K562 (cell line): ENCODE results near the gene ZNF750. TPM values are rescaled to one million over a fixed set of nuclear protein-coding genes. Genes with fewer than 3 reads are reported as not detected.
A peak's percentile ranks its signal among the peaks of the same experiment; 100 is the strongest.

ENCODE experiments used
- ATAC-seq: fragments of 200-7000 bp; cut with Tn5 transposase; 3 replicates; pipeline ENCODE4 v1.9.1; 2020; ENCODE audit warnings: moderate library complexity
- BruUV-seq: library from RNA; stranded (reverse); fragments of 400-500 nt; replicated peaks from 2 replicates; lab custom pipeline; 2021; lab: Mats Ljungman, UMichigan
- CTCF ChIA-PET: fragments of 300-600 bp; formaldehyde crosslinking; extraction: SDS; loops from one replicate; lab custom pipeline; 2021; ENCODE audit warnings: low intra/inter-chr PET ratio; lab: Yijun Ruan, JAX
- POLR2A ChIA-PET: fragments of 300-600, 350-650 bp; sonication (Branson Sonifier 250); formaldehyde crosslinking; extraction: SDS; loops from one replicate; lab custom pipeline; 2021; ENCODE audit warnings: antibody characterized with exemption, inconsistent platforms; lab: Yijun Ruan, JAX
- DNase-seq, 4 experiments: peaks; one replicate each; pipeline versions ENCODE4 v3.0.0 to v3.0.0-alpha.2; 2011 to 2018; ENCODE audit warnings: low spot score in 3 of 4, mixed read lengths in 3 of 4; ENCODE audit errors: extremely low read depth in 1 of 4
- FAIRE-seq: peaks from 2 replicates; lab custom pipeline; 2011; peaks lifted over from hg19 to GRCh38; lab: Jason Lieb, UNC
- H2AFZ ChIP-seq: 2 replicates; pipeline ENCODE4 v1.6.0; 2011; ENCODE audit warnings: low read depth, low read length, control low read depth, inconsistent platforms
- H3K27ac ChIP-seq: fragments of 200-600 bp; 3 replicates; pipeline ENCODE4 v1.8.0; 2011; ENCODE audit warnings: low read depth, mild to moderate bottlenecking, control low read depth, inconsistent platforms, low read length, moderate library complexity, mixed read lengths; ENCODE audit errors: extremely low read depth
- H3K27me3 ChIP-seq, 2 experiments: fragments of 300-600 bp in 1 of 2; 2 replicates in 1 of 2; 3 replicates in 1 of 2; pipeline versions ENCODE4 v1.6.0 to v1.8.0; 2011; ENCODE audit warnings: inconsistent platforms in 2 of 2, low read length in 2 of 2, mild to moderate bottlenecking in 1 of 2, mixed read lengths in 1 of 2, moderate library complexity in 1 of 2; ENCODE audit not compliant: control insufficient read depth in 2 of 2, insufficient read depth in 2 of 2
- H3K36me3 ChIP-seq: fragments of 300-600 bp; 3 replicates; pipeline ENCODE4 v1.8.0; 2011; ENCODE audit warnings: mild to moderate bottlenecking, low read length, inconsistent platforms; ENCODE audit not compliant: control insufficient read depth, insufficient read depth
- H3K4me1 ChIP-seq, 2 experiments: fragments of 200-600 bp in 1 of 2; replicated peaks in 1 of 2; 2 replicates in 1 of 2; 3 replicates in 1 of 2; pipeline versions ENCODE4 v1.5.1 to v1.8.0; 2011; ENCODE audit warnings: inconsistent platforms in 2 of 2, low read length in 2 of 2, mild to moderate bottlenecking in 1 of 2, mixed read lengths in 1 of 2, moderate library complexity in 1 of 2; ENCODE audit not compliant: control insufficient read depth in 2 of 2, insufficient read depth in 2 of 2
- H3K4me2 ChIP-seq: 2 replicates; pipeline ENCODE4 v1.6.1; 2011; ENCODE audit warnings: low read length, control low read depth, inconsistent platforms, mixed read lengths; ENCODE audit not compliant: insufficient read depth
- H3K4me3 ChIP-seq: fragments of 200-600 bp; sonication (generic), shearing (Covaris generic); 2 replicates; pipeline ENCODE4 v1.5.1; 2016; ENCODE audit warnings: control low read depth, inconsistent platforms
- H3K79me2 ChIP-seq: fragments of 200-600 bp; 3 replicates; pipeline ENCODE4 v1.8.0; 2011; ENCODE audit warnings: low read length, inconsistent platforms; ENCODE audit not compliant: control insufficient read depth, insufficient read depth
- H3K9ac ChIP-seq, 2 experiments: 2 replicates each; pipeline versions ENCODE4 v1.6.0 to v1.6.1; 2011; ENCODE audit warnings: low read depth in 2 of 2, low read length in 2 of 2, control low read depth in 1 of 2, inconsistent platforms in 1 of 2, mild to moderate bottlenecking in 1 of 2, mixed read lengths in 1 of 2; ENCODE audit not compliant: insufficient read depth in 1 of 2
- H3K9me1 ChIP-seq: one replicate; pipeline ENCODE4 v1.6.0; 2011; ENCODE audit warnings: inconsistent platforms, mild to moderate bottlenecking, low read length, moderate library complexity; ENCODE audit not compliant: control insufficient read depth, insufficient read depth
- H3K9me3 ChIP-seq: replicated peaks from 2 replicates; pipeline ENCODE4 v1.5.1; 2011; ENCODE audit warnings: low read depth, low read length, inconsistent platforms; ENCODE audit not compliant: control insufficient read depth, insufficient read depth
- H4K20me1 ChIP-seq: replicated peaks from 2 replicates; pipeline ENCODE4 v1.6.1; 2011; ENCODE audit warnings: low read length, inconsistent platforms, mixed read lengths; ENCODE audit not compliant: control insufficient read depth, insufficient read depth
- CBFA2T3 ChIP-seq: fragments of 450-650 bp; IDR thresholded peaks from 2 replicates; pipeline ENCODE4 v1.6.1; 2017
- HES1 ChIP-seq: fragments of 450-650 bp; IDR thresholded peaks from 2 replicates; pipeline ENCODE4 v1.6.1; 2016; ENCODE audit warnings: low read depth, mild to moderate bottlenecking, moderate library complexity
- HINFP ChIP-seq: fragments of 450-650 bp; conservative IDR thresholded peaks from 2 replicates; pipeline ENCODE4 v1.6.1; 2016; ENCODE audit warnings: missing genetic modification characterization, low read depth, mild to moderate bottlenecking, control low read depth, missing compliant biosample characterization
- KLF1 ChIP-seq: fragments of 450-650 bp; IDR thresholded peaks from 2 replicates; pipeline ENCODE4 v1.6.1; 2016; ENCODE audit warnings: missing genetic modification characterization, missing compliant biosample characterization
- MYNN ChIP-seq, 2 experiments: sonication (generic); formaldehyde crosslinking in 1 of 2; IDR thresholded peaks; 2 replicates each; pipeline versions ENCODE4 v1.5.0 to v1.6.1; 2016 to 2020; ENCODE audit warnings: antibody characterized with exemption in 1 of 2, missing genetic modification reagents in 1 of 2
- NELFE ChIP-seq: IDR thresholded peaks from 2 replicates; pipeline ENCODE4 v1.6.1; 2011; ENCODE audit warnings: mild to moderate bottlenecking; ENCODE audit not compliant: insufficient read depth, insufficient read length
- NONO ChIP-seq, 2 experiments: fragments of 200-400 bp in 1 of 2; fragments of 450-650 bp in 1 of 2; formaldehyde crosslinking in 1 of 2; IDR thresholded peaks; 2 replicates each; pipeline ENCODE4 v1.6.1; 2017; ENCODE audit warnings: low read depth in 2 of 2, mild to moderate bottlenecking in 2 of 2, moderate library complexity in 2 of 2, low read length in 1 of 2
- NR1H2 ChIP-seq: sonication (generic); formaldehyde crosslinking; IDR thresholded peaks from 2 replicates; pipeline ENCODE4 v1.4.0; 2020; ENCODE audit warnings: mild to moderate bottlenecking, missing genetic modification reagents
- SAFB2 ChIP-seq: fragments of 200-400 bp; formaldehyde crosslinking; IDR thresholded peaks from 2 replicates; pipeline ENCODE4 v1.6.1; 2018; ENCODE audit warnings: borderline replicate concordance, low read length, low read depth, moderate library complexity; ENCODE audit not compliant: severe bottlenecking
- SMAD4 ChIP-seq: fragments of 250-450 bp; sonication (Bioruptor Pico); conservative IDR thresholded peaks from 2 replicates; pipeline ENCODE4 v1.8.0; 2021; ENCODE audit warnings: inconsistent platforms, mild to moderate bottlenecking, moderate library complexity
- TCFL5 ChIP-seq: fragments of 250-450 bp; sonication (Bioruptor Pico); conservative IDR thresholded peaks from 2 replicates; pipeline ENCODE4 v1.6.1; 2021; ENCODE audit warnings: mild to moderate bottlenecking, moderate library complexity, matching md5 sums
- ZNF41 ChIP-seq: fragments of 250-450 bp; sonication (Bioruptor Pico); conservative IDR thresholded peaks from 2 replicates; pipeline ENCODE4 v1.4.0; 2020; ENCODE audit warnings: mild to moderate bottlenecking
- ZNF431 ChIP-seq: sonication (generic); formaldehyde crosslinking; IDR thresholded peaks from 2 replicates; pipeline ENCODE4 v1.8.0; 2022; ENCODE audit warnings: mild to moderate bottlenecking, missing genetic modification reagents
- ZNF778 ChIP-seq: fragments of 450-650 bp; formaldehyde crosslinking; IDR thresholded peaks from 2 replicates; pipeline ENCODE4 v1.4.0; 2020; ENCODE audit warnings: mild to moderate bottlenecking, moderate library complexity
- ZNF780A ChIP-seq: fragments of 250-450 bp; sonication (Bioruptor Pico); IDR thresholded peaks from 2 replicates; pipeline ENCODE4 v1.5.0; 2021; ENCODE audit warnings: mild to moderate bottlenecking
- ZSCAN29 ChIP-seq: fragments of 450-650 bp; IDR thresholded peaks from 2 replicates; pipeline ENCODE4 v1.6.1; 2017
- WGBS: fragments of 100-300 bp; shearing (Covaris generic); methylation state at CpG from one replicate; pipeline ENCODE4 v1.1.6; 2016; ENCODE audit warnings: low coverage, mixed read lengths; ENCODE audit not compliant: insufficient coverage; ENCODE audit errors: missing lambda C conversion rate; 5-methylcytosine and 5-hydroxymethylcytosine counted together
- in situ Hi-C: fragments of 300-500 bp; cut with MboI; formaldehyde crosslinking; loops from 4 replicates; pipeline ENCODE4 v1.15.0; 2018; ENCODE audit warnings: inconsistent platforms, mixed read lengths
- intact Hi-C: fragments of 100-400 bp; cut with micrococcal nuclease; formaldehyde crosslinking; loops from 2 replicates; pipeline ENCODE4 v1.14.2; 2022
- polyA plus RNA-seq, 8 experiments: library from polyadenylated mRNA; depleted of rRNA in 4 of 8; stranded (reverse) in 5 of 8; unstranded in 3 of 8; fragments of >200 nt; fragmentation: Nextera tagmentation in 2 of 8; fragmentation: Illumina TruSeq in 1 of 8; extraction: Ambion mirVana in 2 of 8; extraction: Trizol in 1 of 8; gene quantifications; 2 replicates each; pipeline versions ENCODE4 v1.2.1 to v1.2.3, GENCODE V29; 2011 to 2014; ENCODE audit warnings: inconsistent platforms in 1 of 8, missing spikeins in 1 of 8
- total RNA-seq, 7 experiments: library from RNA; depleted of rRNA in 6 of 7; stranded (reverse); fragments of >200 nt in 6 of 7; fragmentation: Illumina TruSeq in 2 of 7; extraction: Trizol in 2 of 7; gene quantifications; 2 replicates each; pipeline versions ENCODE4 v1.2.1 to v1.2.3, GENCODE V29; 2011 to 2021; ENCODE audit warnings: low replicate concordance in 1 of 7

Gene ZNF750
- total and polyA plus RNA-seq, 9 of the 15 experiments (the other 6 are each of a cell fraction or from before 2014, with no cell fraction given): not detected

GRCh38 chr17:82869536-82869935 lies 29.7 kb upstream of the ZNF750 start:
- H3K9me1 ChIP-seq: no peaks in the 10 kb centered on the region
- no peaks in the 10 kb centered on the region for H4K20me1 ChIP-seq
- TF ChIP-seq ZNF778 (CRISPR knock-in tag) (no peak), ZNF780A (CRISPR knock-in tag) (no peak), MYNN (IDR thresholded peaks at IDR 0.05) (no peak), MYNN (CRISPR knock-in tag; IDR thresholded peaks at IDR 0.05) (no peak), KLF1 (no peak), ZSCAN29 (no peak), NR1H2 (CRISPR knock-in tag) (no peak), NONO (IDR thresholded peaks at IDR 0.05; ENCODE audit: low read depth in 2 of 2, low read length in 1 of 2) (no peak), SAFB2 (no peak), TCFL5 (CRISPR knock-in tag) (no peak), CBFA2T3 (no peak), HINFP (tag) (no peak), ZNF41 (CRISPR knock-in tag) (no peak), ZNF431 (no peak), SMAD4 (CRISPR knock-in tag) (no peak), NELFE (no peak), HES1 (no peak)
- no peak overlapping the region; the same call in 2 of the 3 replicates for H3K27ac ChIP-seq
- H3K79me2 ChIP-seq: peaks cover 30% of the 10 kb centered on the region
- in situ Hi-C loops (no loop called here), intact Hi-C loops (no loop called here)
- H3K4me2 ChIP-seq: peak overlapping the region; percentile 73; the same call in 1 of the 2 replicates
- ATAC-seq: no peak
- H2AFZ ChIP-seq: no peak overlapping the region
- no peak for FAIRE-seq
- peaks cover 20 to 78% of the 10 kb centered on the region in 2 experiments for H3K4me1 ChIP-seq
- no peak overlapping the region for H3K4me3 ChIP-seq
- H3K9me3 ChIP-seq: no peaks in the 10 kb centered on the region
- CTCF ChIA-PET: no interaction called here
- POLR2A ChIA-PET: interaction anchor here (0.6 to 1.8 kb wide), 3 partner anchors 8 to 31 kb away, joined by 3 to 6 read pairs (median 4); no protein-coding TSS in a partner anchor
- DNase-seq: no peak
- H3K27me3 ChIP-seq: no peaks in the 10 kb centered on the region
- WGBS: 88% methylated on average over 11 of the region's 11 CpGs
- peaks cover 32% of the 10 kb centered on the region; the same call in 2 of the 3 replicates for H3K36me3 ChIP-seq
- BruUV-seq: no TSS peak
- H3K9ac ChIP-seq: peak overlapping the region; percentile 42 to 73; a peak in 2 of 4 replicates
